ENCODE measurements around the gene CLDN34.

CLDN34 gene

DNA sequence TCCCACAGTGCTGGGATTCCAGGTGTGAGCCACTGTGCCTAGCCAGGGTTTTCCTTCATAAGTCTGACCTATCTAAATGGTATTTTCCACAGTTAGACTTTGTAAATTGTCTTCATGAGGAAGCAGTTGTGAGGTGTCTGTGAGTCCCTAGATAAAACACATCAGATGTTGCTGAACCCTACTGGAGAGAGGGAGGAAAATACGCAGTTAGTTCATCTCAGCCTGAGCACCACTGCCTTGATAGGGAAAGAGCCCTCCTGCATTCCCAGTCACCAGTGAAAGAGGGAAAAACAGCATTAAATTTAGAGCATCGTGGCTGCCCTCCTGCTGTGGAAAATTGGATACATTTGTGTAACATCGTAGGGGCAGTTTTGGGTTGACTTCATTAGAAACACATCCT is 31.7 kb upstream of the CLDN34 start:
- ChIA-PET CTCF (no interaction called here), POLR2A (no interaction called here)

GRCh38 chrX:9937761-9938160 is 29.4 kb upstream of the CLDN34 start:
- ChIA-PET CTCF (no interaction called here), POLR2A (no interaction called here)
- no peak for DNase-seq (ENCODE audit: extremely low spot score)
- no peak for TF ChIP-seq SUZ12 (IDR thresholded peaks at IDR 0.05)
- TF ChIP-seq FOXA1 (IDR thresholded peaks at IDR 0.05) = no peak
- no peak for TF ChIP-seq ZNF384 (IDR thresholded peaks at IDR 0.05)
- TF ChIP-seq CTBP1 (IDR thresholded peaks at IDR 0.05; ENCODE audit: borderline replicate concordance) = no peak
- no peak for TF ChIP-seq PKNOX1 (IDR thresholded peaks at IDR 0.05)
- TF ChIP-seq ARNT (IDR thresholded peaks at IDR 0.05) = no peak
- no peak for TF ChIP-seq L3MBTL2 (conservative IDR thresholded peaks at IDR 0.05)
- TF ChIP-seq LEF1 (IDR thresholded peaks at IDR 0.05; ENCODE audit: borderline replicate concordance) = no peak
- TF ChIP-seq HDGF (IDR thresholded peaks at IDR 0.05; ENCODE audit: borderline replicate concordance) = no peak
- TF ChIP-seq SP1 (IDR thresholded peaks at IDR 0.05) = no peak

More for the DNA sequence above, 31.7 kb upstream of the CLDN34 start:
- no peak for DNase-seq (ENCODE audit: extremely low spot score)
- TF ChIP-seq ELF4 (IDR thresholded peaks at IDR 0.05) = no peak
- no peak for TF ChIP-seq FOXA1 (IDR thresholded peaks at IDR 0.05)
- no peak for TF ChIP-seq FOXK2 (IDR thresholded peaks at IDR 0.05)

- ChIA-PET POLR2A (no interaction called here), CTCF (no interaction called here)
- no peak for DNase-seq (ENCODE audit: extremely low spot score)
- no peak for TF ChIP-seq FOXM1 (IDR thresholded peaks at IDR 0.05; ENCODE audit: borderline replicate concordance)
- TF ChIP-seq FOXA1 (IDR thresholded peaks at IDR 0.05) = no peak
- TF ChIP-seq CTBP1 (IDR thresholded peaks at IDR 0.05; ENCODE audit: borderline replicate concordance) = no peak
- no peak for TF ChIP-seq FOXK2 (IDR thresholded peaks at IDR 0.05)
- no peak for TF ChIP-seq NFRKB (IDR thresholded peaks at IDR 0.05)
- TF ChIP-seq TARDBP (IDR thresholded peaks at IDR 0.05) = no peak
- no peak for TF ChIP-seq ELF4 (IDR thresholded peaks at IDR 0.05)
- no peak for TF ChIP-seq ZNF384 (IDR thresholded peaks at IDR 0.05)
- no peak for TF ChIP-seq BHLHE40 (IDR thresholded peaks at IDR 0.05; ENCODE audit: borderline replicate concordance)
- TF ChIP-seq PKNOX1 (IDR thresholded peaks at IDR 0.05) = no peak
- TF ChIP-seq L3MBTL2 (conservative IDR thresholded peaks at IDR 0.05) = no peak
- TF ChIP-seq HDGF (IDR thresholded peaks at IDR 0.05; ENCODE audit: borderline replicate concordance) = no peak
- no peak for TF ChIP-seq LEF1 (IDR thresholded peaks at IDR 0.05; ENCODE audit: borderline replicate concordance)
- TF ChIP-seq SUZ12 (IDR thresholded peaks at IDR 0.05) = no peak
These were observed 28.6 kb upstream of the CLDN34 start for GRCh38 chrX:9938516-9938915.

DNA sequence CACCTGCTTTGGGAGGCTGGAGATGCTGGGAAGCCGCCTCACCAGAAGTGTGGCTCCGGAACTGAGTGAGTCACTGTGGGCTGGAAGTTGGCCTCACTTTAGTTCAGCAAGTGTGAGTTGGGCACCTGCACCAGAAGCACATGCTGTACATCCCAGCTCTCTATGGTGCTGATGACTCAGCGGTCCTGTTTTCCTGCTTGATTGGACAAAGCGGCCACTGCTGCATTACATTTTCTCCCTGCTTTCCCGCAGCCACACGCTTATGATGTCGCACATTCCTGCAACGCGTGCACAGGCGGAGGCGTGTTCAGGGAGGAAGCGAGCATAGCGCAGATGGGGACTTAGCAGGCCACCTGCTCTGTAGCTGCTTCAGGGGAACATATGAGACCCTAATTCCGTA is 26.7 kb upstream of the CLDN34 start:
- ChIA-PET POLR2A (no interaction called here), CTCF (no interaction called here)
- DNase-seq (ENCODE audit: extremely low spot score) = no peak
- TF ChIP-seq ELF4 (IDR thresholded peaks at IDR 0.05) (no peak), BHLHE40 (IDR thresholded peaks at IDR 0.05; ENCODE audit: borderline replicate concordance) (no peak), PKNOX1 (IDR thresholded peaks at IDR 0.05) (no peak)

GRCh38 chrX:9942086-9942485 is 25.1 kb upstream of the CLDN34 start:
- CTCF ChIA-PET = no interaction called here
- no peak for TF ChIP-seq ELF4 (IDR thresholded peaks at IDR 0.05)
- no peak for TF ChIP-seq FOXA1 (IDR thresholded peaks at IDR 0.05)
- no peak for TF ChIP-seq SP1 (IDR thresholded peaks at IDR 0.05)
- TF ChIP-seq L3MBTL2 (conservative IDR thresholded peaks at IDR 0.05) = no peak
- no peak for TF ChIP-seq BHLHE40 (IDR thresholded peaks at IDR 0.05; ENCODE audit: borderline replicate concordance)
- no peak for TF ChIP-seq ZNF384 (IDR thresholded peaks at IDR 0.05)
- no peak for TF ChIP-seq PKNOX1 (IDR thresholded peaks at IDR 0.05)
- no peak for TF ChIP-seq SUZ12 (IDR thresholded peaks at IDR 0.05)
- TF ChIP-seq ARNT (IDR thresholded peaks at IDR 0.05) = no peak
- TF ChIP-seq LEF1 (IDR thresholded peaks at IDR 0.05; ENCODE audit: borderline replicate concordance) = no peak
- TF ChIP-seq TARDBP (IDR thresholded peaks at IDR 0.05) = no peak
- TF ChIP-seq HDGF (IDR thresholded peaks at IDR 0.05; ENCODE audit: borderline replicate concordance) = no peak
- DNase-seq (ENCODE audit: extremely low spot score) = no peak
- POLR2A ChIA-PET = no interaction called here

DNA sequence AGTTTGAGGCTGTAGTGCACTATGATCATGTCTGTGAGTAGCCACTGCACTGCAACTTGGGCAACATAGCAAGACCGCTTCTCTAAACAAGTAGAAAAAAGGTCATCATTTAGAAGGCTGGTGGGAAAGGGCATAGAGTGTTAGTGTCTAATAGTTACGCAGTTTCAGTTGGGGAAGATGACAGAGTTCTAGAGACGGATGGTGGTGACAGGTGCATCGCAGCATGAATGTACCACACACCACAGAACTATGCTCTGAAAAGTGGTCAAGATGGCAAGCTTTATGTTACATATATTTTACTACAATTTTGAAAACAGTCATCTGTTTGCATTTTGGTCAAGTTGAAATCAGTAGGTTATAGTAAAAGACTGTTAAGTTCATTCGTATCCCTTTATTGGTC is 23.7 kb upstream of the CLDN34 start:
- ChIA-PET POLR2A (no interaction called here), CTCF (no interaction called here)
- TF ChIP-seq TARDBP (IDR thresholded peaks at IDR 0.05) (no peak), NFRKB (IDR thresholded peaks at IDR 0.05) (no peak), CTBP1 (IDR thresholded peaks at IDR 0.05; ENCODE audit: borderline replicate concordance) (no peak), FOXK2 (IDR thresholded peaks at IDR 0.05) (no peak), FOXM1 (IDR thresholded peaks at IDR 0.05; ENCODE audit: borderline replicate concordance) (no peak), SP1 (IDR thresholded peaks at IDR 0.05) (no peak), LEF1 (IDR thresholded peaks at IDR 0.05; ENCODE audit: borderline replicate concordance) (no peak), PKNOX1 (IDR thresholded peaks at IDR 0.05) (no peak), BHLHE40 (IDR thresholded peaks at IDR 0.05; ENCODE audit: borderline replicate concordance) (no peak), SUZ12 (IDR thresholded peaks at IDR 0.05) (no peak), L3MBTL2 (conservative IDR thresholded peaks at IDR 0.05) (no peak), ZNF384 (IDR thresholded peaks at IDR 0.05) (no peak), FOXA1 (IDR thresholded peaks at IDR 0.05) (no peak), ELF4 (IDR thresholded peaks at IDR 0.05) (no peak), HDGF (IDR thresholded peaks at IDR 0.05; ENCODE audit: borderline replicate concordance) (no peak)
- no peak for DNase-seq (ENCODE audit: extremely low spot score)
